CD4-positive, alpha-beta T cell treated with Interleukin-1 beta for 1 hour (primary cell): Measurements from ENCODE around the gene RBP2.
"Not testable (repeated sequence)": the region's sequence is repeated elsewhere in the genome, so short reads cannot be mapped to it uniquely, and the experiment has no call there.

Experiments
- DNase-seq, 2 donors: peaks; one replicate each; pipeline ENCODE4 v3.0.0-alpha.2; 2020 to 2022

Gene RBP2

DNA sequence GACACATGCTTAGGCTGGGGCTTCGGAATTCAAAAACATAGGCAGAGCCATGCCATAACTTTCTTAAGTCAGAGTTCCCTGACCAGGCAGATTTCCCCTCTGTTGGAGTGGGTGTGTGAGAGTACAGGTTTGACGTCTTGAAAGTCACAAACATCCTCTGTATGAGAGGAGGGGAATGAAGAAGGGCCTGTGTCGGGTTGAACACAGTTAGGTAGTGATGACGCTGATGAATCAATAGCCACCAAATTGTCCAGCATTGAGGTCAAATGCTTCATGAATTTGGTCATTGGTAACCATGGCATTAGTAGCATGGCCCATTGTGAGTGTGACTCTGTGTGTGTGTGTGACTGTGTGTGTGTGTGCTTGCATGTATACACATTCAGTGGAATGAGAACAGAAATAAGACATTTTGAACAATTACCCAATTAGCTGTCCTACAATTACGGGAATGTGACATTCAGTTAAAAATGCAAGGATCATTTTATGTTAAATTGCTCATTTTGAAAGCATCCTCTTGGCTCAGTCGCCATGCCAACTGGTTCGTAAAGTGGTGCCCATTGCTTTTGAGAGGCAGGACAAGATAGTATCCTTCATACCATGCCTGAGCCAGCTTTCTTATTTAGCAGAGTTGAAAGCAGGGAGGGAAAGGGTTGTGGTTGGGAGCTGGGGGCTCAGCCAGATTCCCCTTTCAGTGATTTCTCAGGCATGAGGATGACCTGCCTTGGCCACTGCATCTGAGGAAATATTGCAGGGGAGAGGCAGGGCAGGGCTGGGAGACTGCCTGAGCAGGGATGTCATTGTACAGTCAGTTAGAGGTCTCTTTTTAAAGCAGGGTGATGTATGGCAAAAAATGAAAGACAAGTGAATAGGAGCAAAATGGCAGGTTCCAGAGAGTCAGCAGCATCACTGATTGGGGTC is 35.4 kb downstream of the RBP2 start:
- no peak for DNase-seq

DNA sequence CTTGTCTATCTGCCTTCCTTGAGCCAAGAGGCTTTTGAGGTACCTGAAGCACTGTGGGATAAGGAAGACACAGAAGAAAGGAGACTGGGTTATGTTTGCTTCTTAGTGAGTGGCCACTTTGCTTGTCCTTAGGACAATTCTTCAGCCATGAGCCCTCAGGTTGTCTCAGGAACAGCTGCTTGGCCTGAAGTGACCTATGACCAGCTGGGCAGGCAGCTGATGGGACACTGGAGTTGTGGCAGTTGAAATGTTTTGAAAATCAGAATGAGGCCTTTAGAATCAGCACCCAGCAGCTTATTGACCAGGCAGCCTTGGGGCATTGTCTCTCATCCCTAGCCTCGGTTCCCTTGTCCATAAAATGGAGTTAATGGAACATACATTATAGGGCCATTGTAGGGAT is 37.0 kb downstream of the RBP2 start:
- no peak for DNase-seq

DNA sequence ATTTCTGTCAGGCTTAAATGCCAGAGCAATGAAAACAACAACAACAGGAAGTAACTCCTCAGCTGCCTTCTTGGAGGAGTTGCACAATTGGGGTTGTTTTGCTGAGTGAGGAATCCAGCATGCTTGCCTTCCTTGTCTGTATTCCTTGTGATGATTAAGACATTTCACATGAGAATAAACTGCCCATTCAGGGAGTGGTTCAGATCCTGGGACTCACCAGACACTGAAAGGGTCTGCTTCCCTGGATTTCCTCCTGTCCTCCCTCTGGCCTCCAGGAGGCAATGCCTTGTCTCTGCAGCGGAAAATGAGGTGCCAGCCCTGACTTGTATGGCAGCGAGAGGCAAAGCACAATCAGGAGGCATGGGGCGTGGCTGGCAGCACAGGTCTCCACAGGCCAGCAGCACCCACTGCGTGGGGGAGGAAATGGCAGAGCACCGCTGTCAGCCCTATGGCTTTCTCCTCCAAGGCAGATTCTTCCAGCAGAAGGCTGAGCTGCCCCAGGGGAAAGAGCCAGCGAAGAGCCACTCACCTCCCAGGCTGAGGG is 41.5 kb downstream of the RBP2 start:
- no peak for DNase-seq

DNA sequence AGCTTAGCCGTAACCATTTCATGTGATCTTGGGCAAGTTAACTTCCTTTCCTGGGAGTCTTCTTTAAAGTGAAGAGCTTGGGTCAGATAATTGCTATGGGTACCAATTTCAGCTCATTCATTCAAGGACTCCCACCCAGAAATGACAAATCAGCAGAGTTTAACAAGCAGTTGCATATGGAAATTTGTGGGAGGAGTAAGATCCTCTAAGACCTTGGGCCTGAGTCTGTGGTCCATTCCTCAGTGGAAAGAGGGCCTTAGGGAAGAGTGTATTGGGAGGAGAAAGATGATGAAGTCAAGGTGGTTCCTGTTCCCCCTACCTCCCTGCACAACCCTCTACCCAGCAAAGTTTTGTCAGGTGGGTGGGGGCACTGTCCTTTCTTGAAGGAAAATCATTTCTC is 42.1 kb downstream of the RBP2 start:
- DNase-seq: no peak

DNA sequence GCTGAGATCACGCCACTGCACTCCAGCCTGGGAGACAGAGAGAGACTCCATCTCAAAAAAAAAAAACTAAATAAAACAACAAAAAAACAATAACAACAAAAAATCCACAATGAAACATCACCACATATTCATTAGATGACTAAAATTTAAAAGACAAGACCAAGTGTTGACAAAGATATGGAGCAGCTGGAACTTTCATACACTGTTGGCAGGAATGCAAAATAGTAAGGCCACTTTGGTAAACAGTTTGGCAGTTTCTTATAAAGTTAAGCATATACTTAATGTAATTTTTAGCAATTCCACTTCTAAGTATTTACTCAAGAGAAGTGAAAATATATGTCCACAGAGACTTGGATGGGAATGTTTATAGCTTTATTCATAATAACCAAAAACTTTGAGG is 43.2 kb downstream of the RBP2 start:
- DNase-seq: no peak

GRCh38 chr3:139430493-139430892 is 45.8 kb downstream of the RBP2 start:
- no peak for DNase-seq

- peak in 1 of 2 donors; percentile 50 for DNase-seq
Observed at GRCh38 chr3:139427283-139428060, 48.8 kb downstream of the RBP2 start.

GRCh38 chr3:139425745-139426400 is 50.4 kb downstream of the RBP2 start:
- no peak for DNase-seq

GRCh38 chr3:139423232-139423631 is 53.1 kb downstream of the RBP2 start:
- no peak for DNase-seq

GRCh38 chr3:139421460-139421859 is 54.9 kb downstream of the RBP2 start:
- DNase-seq: no peak

- DNase-seq: no peak
Observed at GRCh38 chr3:139421040-139421439, 55.3 kb downstream of the RBP2 start.

- DNase-seq: no peak
Observed at GRCh38 chr3:139418144-139418543, 58.2 kb downstream of the RBP2 start.

GRCh38 chr3:139416275-139416674 is 60.0 kb downstream of the RBP2 start:
- DNase-seq: no peak

DNA sequence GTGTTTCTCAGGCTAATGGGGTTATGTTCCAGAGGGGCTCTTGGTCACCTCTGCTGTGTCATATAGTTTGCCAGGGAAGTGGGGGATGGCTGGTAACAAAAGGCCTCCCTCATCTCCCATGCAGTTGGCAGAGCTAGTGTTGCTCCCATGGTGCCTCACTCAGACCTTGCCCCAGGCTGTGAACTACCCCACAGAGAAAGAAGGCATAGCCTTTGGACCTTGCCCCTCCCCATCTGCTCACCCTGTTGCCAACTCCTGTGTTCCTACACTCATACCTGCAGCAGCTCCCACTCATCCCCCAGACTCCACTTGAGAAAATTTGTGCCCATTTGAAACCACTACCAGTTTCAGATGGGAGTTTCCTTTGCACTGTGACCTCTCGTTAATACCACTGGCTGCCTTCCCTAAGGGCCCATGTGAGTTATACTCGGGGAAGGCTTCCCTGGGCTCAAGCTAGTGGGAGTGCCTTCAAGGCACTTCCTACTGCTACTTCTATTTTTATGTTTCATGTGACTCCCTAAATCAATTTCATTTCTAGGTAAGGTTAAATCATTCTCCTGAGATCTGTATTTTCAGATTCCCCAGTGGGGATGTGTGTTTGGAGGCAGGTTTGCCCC is 61.6 kb downstream of the RBP2 start:
- DNase-seq: no peak

GRCh38 chr3:139412891-139413290 is 63.4 kb downstream of the RBP2 start:
- DNase-seq: not testable (repeated sequence)
